Measurements from ENCODE around the gene WIPF2.

WIPF2 gene

GRCh38 chr17:40253565-40253964 is 34.5 kb downstream of the WIPF2 start:
- no peak for DNase-seq

GRCh38 chr17:40259505-40259904 is 40.4 kb downstream of the WIPF2 start:
- no peak for DNase-seq

DNA sequence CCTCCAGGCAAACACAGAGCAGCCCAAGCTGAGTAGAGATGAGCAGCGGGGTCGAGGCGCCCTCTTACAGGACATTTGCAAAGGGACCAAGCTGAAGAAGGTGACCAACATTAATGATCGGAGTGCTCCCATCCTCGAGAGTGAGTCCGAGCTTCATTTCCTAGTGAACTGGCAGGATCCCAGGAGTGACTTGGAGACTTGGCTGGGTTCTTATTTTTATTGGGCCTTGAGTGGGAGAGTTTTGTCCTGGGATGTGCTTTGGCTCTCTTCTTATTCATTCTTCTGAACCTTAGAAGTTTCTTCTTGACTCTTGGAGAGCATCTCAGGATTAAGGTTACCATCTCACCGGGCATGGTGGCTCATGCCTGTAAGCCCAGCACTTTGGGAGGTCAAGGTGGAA is 41.4 kb downstream of the WIPF2 start:
- DNase-seq = no peak

DNA sequence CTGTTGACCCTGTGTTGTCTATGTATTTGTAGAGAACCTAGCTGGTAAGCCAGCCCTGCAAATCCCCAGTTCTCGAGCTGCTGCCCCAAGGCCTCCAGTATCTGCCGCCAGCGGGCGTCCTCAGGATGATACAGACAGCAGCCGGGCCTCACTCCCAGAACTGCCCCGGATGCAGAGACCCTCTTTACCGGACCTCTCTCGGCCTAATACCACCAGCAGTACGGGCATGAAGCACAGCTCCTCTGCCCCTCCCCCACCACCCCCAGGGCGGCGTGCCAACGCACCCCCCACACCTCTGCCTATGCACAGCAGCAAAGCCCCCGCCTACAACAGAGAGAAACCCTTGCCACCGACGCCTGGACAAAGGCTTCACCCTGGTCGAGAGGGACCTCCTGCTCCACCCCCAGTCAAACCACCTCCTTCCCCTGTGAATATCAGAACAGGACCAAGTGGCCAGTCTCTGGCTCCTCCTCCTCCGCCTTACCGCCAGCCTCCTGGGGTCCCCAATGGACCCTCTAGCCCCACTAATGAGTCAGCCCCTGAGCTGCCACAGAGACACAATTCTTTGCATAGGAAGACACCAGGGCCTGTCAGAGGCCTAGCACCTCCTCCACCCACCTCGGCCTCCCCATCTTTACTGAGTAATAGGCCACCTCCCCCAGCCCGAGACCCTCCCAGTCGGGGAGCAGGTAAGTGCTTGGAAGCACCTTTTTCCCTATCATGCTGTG is 45.5 kb downstream of the WIPF2 start:
- DNase-seq = no peak

- no peak for DNase-seq
Observed at GRCh38 chr17:40265337-40265736, 46.2 kb downstream of the WIPF2 start.

GRCh38 chr17:40266882-40267281 is 47.8 kb downstream of the WIPF2 start:
- no peak for DNase-seq

GRCh38 chr17:40268141-40268712 is 49.1 kb downstream of the WIPF2 start:
- DNase-seq = no peak

- DNase-seq = no peak
Observed at GRCh38 chr17:40278414-40278813, 59.3 kb downstream of the WIPF2 start.

- no peak for DNase-seq
Observed at GRCh38 chr17:40279402-40279801, 60.3 kb downstream of the WIPF2 start.

- DNase-seq = no peak
Observed at GRCh38 chr17:40281663-40282062, 62.6 kb downstream of the WIPF2 start.

DNA sequence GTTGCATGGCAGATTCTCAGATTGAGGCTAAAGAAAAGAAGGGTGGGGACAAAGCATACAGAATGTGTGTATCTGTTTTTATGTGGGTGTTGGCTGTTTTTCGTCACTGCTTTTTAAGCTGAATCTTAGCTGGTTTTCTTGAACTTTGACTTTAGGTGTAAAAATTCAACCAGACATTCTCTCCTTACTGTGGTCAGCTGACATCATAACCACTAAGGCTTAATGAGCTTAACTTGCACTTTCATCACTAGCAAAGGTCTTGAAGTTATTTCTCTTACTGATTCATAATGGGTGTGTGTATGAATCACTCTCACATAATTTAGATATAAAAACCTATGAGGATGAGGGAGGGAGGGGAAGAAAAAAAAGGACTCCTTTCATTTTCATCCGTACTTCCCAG is 64.6 kb downstream of the WIPF2 start:
- no peak for DNase-seq

DNA sequence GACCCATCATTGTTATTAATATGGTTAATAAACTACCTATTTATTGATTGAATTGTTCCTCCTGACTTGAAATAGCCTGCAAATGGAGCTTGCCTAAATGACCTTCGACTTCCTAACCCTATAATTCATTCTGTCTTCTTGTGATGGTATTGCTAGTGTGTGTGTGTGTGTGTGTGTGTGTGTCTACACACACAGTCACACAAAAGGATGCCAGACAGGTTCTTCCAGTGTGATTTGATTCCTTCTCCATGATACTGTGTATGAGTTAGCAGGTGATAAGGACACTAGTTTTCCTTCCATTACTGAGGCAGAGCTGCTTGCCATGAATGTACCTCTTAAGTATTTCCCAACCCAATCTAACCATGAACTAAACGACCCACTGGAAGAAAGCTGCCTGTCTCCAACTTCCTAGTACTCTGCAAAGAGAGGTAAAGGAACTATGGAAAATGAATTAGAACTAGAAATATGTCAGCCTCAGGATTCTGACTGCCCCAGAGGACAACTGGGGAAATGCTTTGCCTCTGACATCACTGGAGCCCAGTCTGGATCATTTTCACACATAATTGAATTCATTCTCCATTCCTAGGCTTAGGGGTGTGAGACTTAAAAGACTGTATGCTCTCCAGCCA is 65.1 kb downstream of the WIPF2 start:
- no peak for DNase-seq

GRCh38 chr17:40286473-40286872 is 67.4 kb downstream of the WIPF2 start:
- DNase-seq = no peak

DNA sequence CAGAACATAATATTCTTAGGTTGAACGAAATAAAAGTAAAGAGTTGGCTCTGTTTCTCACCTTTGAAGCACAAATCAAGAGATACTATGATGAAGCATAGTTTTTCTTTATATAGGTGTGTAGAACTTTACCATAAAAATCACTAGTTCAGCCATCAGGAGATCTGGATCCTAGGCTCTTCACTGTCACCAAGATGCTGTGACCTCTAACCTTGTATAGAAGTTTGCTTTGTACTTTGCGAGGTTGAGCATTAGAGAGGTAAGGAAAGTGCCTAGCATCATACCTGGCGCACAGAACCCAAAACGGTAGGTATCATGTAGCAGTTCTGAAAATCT is 68.0 kb downstream of the WIPF2 start:
- DNase-seq = no peak

- DNase-seq = peak; percentile 90 to 98
Observed at GRCh38 chr17:40287494-40288369, 68.6 kb downstream of the WIPF2 start, which contains the start of gene CDC6. TSS of gene CDC6 (plus strand) at chr17:40287879. CDS start at chr17:40289421, 1,542 bp downstream.

GRCh38 chr17:40290629-40291280 is 71.7 kb downstream of the WIPF2 start:
- DNase-seq = peak in 1 of 2 donors; percentile 46

- no peak for DNase-seq
Observed at GRCh38 chr17:40291281-40291664, 72.2 kb downstream of the WIPF2 start.

- no peak for DNase-seq
Observed at GRCh38 chr17:40293363-40293762, 74.3 kb downstream of the WIPF2 start.

DNA sequence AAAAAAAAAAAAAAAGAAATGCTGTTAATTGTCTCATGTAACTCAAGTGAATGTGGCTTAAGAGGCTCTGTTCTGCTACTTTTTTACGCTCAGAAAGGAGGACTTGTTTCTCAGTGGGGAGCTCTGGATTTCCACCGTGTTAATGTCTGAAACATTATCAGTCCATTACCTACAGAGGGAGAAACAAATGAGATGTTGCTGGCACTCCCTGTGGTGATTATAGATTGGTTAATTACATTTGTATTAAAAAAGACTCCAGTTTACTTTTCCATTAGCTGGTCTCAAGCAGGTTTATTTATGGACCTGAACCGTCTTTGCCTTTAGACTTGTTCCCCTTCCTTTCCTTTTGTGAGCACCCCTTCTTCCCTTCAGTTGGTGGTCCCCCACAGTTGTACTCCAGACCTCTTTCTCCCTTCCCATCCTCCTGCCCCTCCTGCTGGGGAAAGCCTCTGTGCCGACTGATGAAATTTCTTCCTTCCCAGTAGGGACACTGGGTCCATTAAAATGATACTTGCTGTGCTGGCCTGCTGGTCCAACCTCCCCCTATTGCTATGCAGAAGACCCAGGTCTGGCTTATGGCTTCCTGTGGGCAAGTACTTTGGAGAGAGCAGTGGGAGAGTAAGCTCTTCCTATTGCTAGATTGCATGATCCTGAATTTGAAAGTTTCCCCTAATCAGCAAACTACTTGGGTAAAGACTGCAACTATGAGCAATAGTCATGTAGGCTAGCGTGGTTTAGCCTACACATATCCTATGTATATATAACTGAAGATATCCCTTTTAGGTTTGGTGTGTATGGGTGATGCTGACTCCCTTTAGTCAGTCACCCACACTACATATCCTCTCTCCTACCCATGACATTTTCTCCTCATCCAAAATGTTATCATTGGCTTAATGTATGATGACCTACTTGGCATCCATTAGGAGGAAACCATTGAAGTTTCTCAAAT is 76.7 kb downstream of the WIPF2 start:
- no peak for DNase-seq

DNA sequence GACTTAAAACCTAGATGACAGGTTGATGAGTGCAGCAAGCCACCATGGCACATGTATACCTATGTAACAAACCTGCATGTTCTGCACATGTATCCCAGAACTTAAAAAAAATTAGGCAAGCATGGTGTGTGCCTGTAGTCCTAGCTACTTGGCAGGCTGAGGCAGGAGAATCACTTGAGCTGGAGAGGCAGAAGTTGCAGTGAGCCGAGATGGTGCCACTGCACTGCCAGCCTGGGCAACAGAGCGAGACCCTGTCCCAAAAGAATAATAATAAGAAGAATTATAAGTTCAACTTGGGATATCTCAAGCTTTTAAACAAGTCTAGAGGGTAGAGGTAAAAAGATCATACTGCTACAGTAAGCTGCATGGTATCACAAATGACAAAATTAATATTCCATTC is 78.4 kb downstream of the WIPF2 start:
- no peak for DNase-seq

- DNase-seq = no peak
Observed at GRCh38 chr17:40298726-40299125, 79.6 kb downstream of the WIPF2 start.
